HCT116 (cell line): ENCODE measurements around the gene NDUFAF5. TPM values are rescaled to one million over a fixed set of nuclear protein-coding genes. Genes with fewer than 3 reads are reported as not detected.

Experiments
- ATAC-seq: fragments of 200-7000 bp; cut with Tn5 transposase; 2 replicates; pipeline ENCODE4 v1.9.1; 2020; ENCODE audit warnings: mild to moderate bottlenecking, moderate library complexity
- BruUV-seq: library from RNA; stranded (reverse); fragments of 400-500 nt; replicated peaks from 2 replicates; lab custom pipeline; 2021; lab: Mats Ljungman, UMichigan
- CTCF ChIA-PET: fragments of 300-600 bp; sonication (Branson Sonifier 250); formaldehyde crosslinking; loops from one replicate; lab custom pipeline; 2021; ENCODE audit warnings: antibody characterized with exemption; lab: Charles Lee
- POLR2A ChIA-PET: fragments of 300-600, 350-600 bp; sonication (Branson Sonifier 250); formaldehyde crosslinking; loops from one replicate; lab custom pipeline; 2021; ENCODE audit warnings: antibody characterized with exemption; lab: Charles Lee
- RAD21 ChIA-PET, 2 experiments: fragments of 300-600 bp; sonication (Branson Sonifier 250); formaldehyde crosslinking; loops; one replicate each; lab custom pipeline; 2023; ENCODE audit warnings: low total read pairs in 2 of 2; ENCODE audit not compliant: uncharacterized antibody in 2 of 2, unreplicated experiment in 2 of 2, low non-redundant PET in 1 of 2; lab: Charles Lee
- DNase-seq: peaks from one replicate; pipeline ENCODE4 v3.0.0-alpha.2; 2010; ENCODE audit warnings: low read depth, low spot score
- H2AFZ ChIP-seq: fragments of 200-600 bp; shearing (Covaris generic), sonication (generic); 2 replicates; pipeline ENCODE4 v1.6.1; 2017; ENCODE audit warnings: low read depth, mixed run types, mixed read lengths, antibody characterized with exemption, low read length; ENCODE audit not compliant: poor library complexity, severe bottlenecking
- H3K27ac ChIP-seq: 2 replicates; pipeline ENCODE4 v1.5.1; 2012; ENCODE audit warnings: low read depth, low read length
- H3K27me3 ChIP-seq: fragments of 200-600 bp; sonication (generic); 2 replicates; pipeline ENCODE4 v1.6.1; 2016; ENCODE audit warnings: mixed run types, low read length, mixed read lengths; ENCODE audit not compliant: insufficient read depth
- H3K36me3 ChIP-seq, 2 experiments: fragments of 200-500 bp in 1 of 2; fragments of 200-600 bp in 1 of 2; sonication (Bioruptor generic) in 1 of 2; sonication (generic) in 1 of 2; 2 replicates each; pipeline versions ENCODE4 v1.5.1 to v1.6.1; 2014 to 2016; ENCODE audit warnings: low read length in 2 of 2, inconsistent platforms in 1 of 2, mixed read lengths in 1 of 2, mixed run types in 1 of 2; ENCODE audit not compliant: insufficient read depth in 2 of 2, control insufficient read depth in 1 of 2
- H3K4me1 ChIP-seq, 2 experiments: fragments of 200-600 bp in 1 of 2; sonication (generic) in 1 of 2; 2 replicates each; pipeline versions ENCODE4 v1.5.1 to v1.6.1; 2012 to 2017; ENCODE audit warnings: low read length in 2 of 2, inconsistent platforms in 1 of 2, mild to moderate bottlenecking in 1 of 2, mixed read lengths in 1 of 2, mixed run types in 1 of 2, moderate library complexity in 1 of 2; ENCODE audit not compliant: insufficient read depth in 2 of 2, control insufficient read depth in 1 of 2
- H3K4me2 ChIP-seq: fragments of 200-600 bp; sonication (generic); 2 replicates; pipeline ENCODE4 v1.6.1; 2017; ENCODE audit warnings: mixed run types, low read length, mixed read lengths
- H3K4me3 ChIP-seq, 2 experiments: fragments of 200-600 bp in 1 of 2; sonication (generic) in 1 of 2; replicated peaks in 1 of 2; 2 replicates each; pipeline ENCODE4 v1.5.1; 2011 to 2016; ENCODE audit warnings: low read length in 2 of 2, control low read depth in 1 of 2, low read depth in 1 of 2, mild to moderate bottlenecking in 1 of 2, mixed read lengths in 1 of 2, mixed run types in 1 of 2
- H3K79me2 ChIP-seq: fragments of 200-600 bp; sonication (generic); 2 replicates; pipeline ENCODE4 v1.6.1; 2017; ENCODE audit warnings: mild to moderate bottlenecking, mixed run types, low read length, moderate library complexity, mixed read lengths; ENCODE audit not compliant: insufficient read depth
- H3K9ac ChIP-seq: fragments of 200-600 bp; sonication (generic); 2 replicates; pipeline ENCODE4 v1.6.1; 2016; ENCODE audit warnings: low read length, mixed read lengths
- H3K9me2 ChIP-seq: fragments of 200-600 bp; sonication (generic), shearing (Covaris generic); 2 replicates; pipeline ENCODE4 v1.6.1; 2017; ENCODE audit warnings: mixed run types, mild to moderate bottlenecking, moderate library complexity; ENCODE audit not compliant: insufficient read depth
- H3K9me3 ChIP-seq, 2 experiments: fragments of 200-500 bp in 1 of 2; fragments of 200-600 bp in 1 of 2; sonication (Bioruptor generic) in 1 of 2; sonication (generic) in 1 of 2; 2 replicates each; pipeline ENCODE4 v1.6.1; 2014 to 2017; ENCODE audit warnings: low read length in 2 of 2, mixed read lengths in 2 of 2, inconsistent platforms in 1 of 2, low read depth in 1 of 2, mild to moderate bottlenecking in 1 of 2, mixed run types in 1 of 2, moderate library complexity in 1 of 2; ENCODE audit not compliant: control insufficient read depth in 1 of 2, insufficient read depth in 1 of 2
- H4K20me1 ChIP-seq: fragments of 200-600 bp; sonication (generic), shearing (Covaris generic); 2 replicates; pipeline ENCODE4 v1.6.1; 2017; ENCODE audit warnings: mixed run types, mild to moderate bottlenecking, moderate library complexity; ENCODE audit not compliant: insufficient read depth
- CBX3 ChIP-seq: IDR thresholded peaks from 2 replicates; pipeline ENCODE4 v1.6.1; 2012; ENCODE audit warnings: low read depth
- CEBPB ChIP-seq: IDR thresholded peaks from 2 replicates; pipeline ENCODE4 v1.6.1; 2012; ENCODE audit warnings: low read depth
- CTCF ChIP-seq, 3 experiments: fragments of 200-600 bp in 1 of 3; sonication (generic) in 1 of 3; IDR thresholded peaks in 2 of 3; conservative IDR thresholded peaks in 1 of 3; 2 replicates each; pipeline ENCODE4 v1.5.1; 2012 to 2017; ENCODE audit warnings: low read depth in 2 of 3, low read length in 2 of 3, antibody characterized with exemption in 1 of 3, borderline replicate concordance in 1 of 3, control low read depth in 1 of 3, mild to moderate bottlenecking in 1 of 3, mixed read lengths in 1 of 3, mixed run types in 1 of 3, moderate library complexity in 1 of 3; ENCODE audit not compliant: insufficient read depth in 1 of 3
- EGR1 ChIP-seq: IDR thresholded peaks from 2 replicates; pipeline ENCODE4 v1.6.1; 2012; ENCODE audit warnings: low read depth
- ELF1 ChIP-seq: IDR thresholded peaks from 2 replicates; pipeline ENCODE4 v1.6.1; 2012; ENCODE audit warnings: low read depth, borderline replicate concordance
- EZH2 ChIP-seq: fragments of 200-600 bp; sonication (generic); IDR thresholded peaks from 2 replicates; pipeline ENCODE4 v1.6.1; 2017; ENCODE audit warnings: antibody characterized with exemption, mixed run types
- EZH2phosphoT487 ChIP-seq: fragments of 200-600 bp; IDR thresholded peaks from 2 replicates; pipeline ENCODE4 v1.6.1; 2018; ENCODE audit warnings: antibody characterized with exemption, borderline replicate concordance
- FOSL1 ChIP-seq: IDR thresholded peaks from 2 replicates; pipeline ENCODE4 v1.6.1; 2012; ENCODE audit warnings: low read depth
- JUND ChIP-seq: IDR thresholded peaks from 2 replicates; pipeline ENCODE4 v1.6.1; 2012
- MAX ChIP-seq: IDR thresholded peaks from 2 replicates; pipeline ENCODE4 v1.6.1; 2012
- POLR2AphosphoS5 ChIP-seq: IDR thresholded peaks from 2 replicates; pipeline ENCODE4 v1.6.1; 2011; ENCODE audit warnings: mild to moderate bottlenecking, low read depth, low read length, moderate library complexity
- RAD21 ChIP-seq: IDR thresholded peaks from 2 replicates; pipeline ENCODE4 v1.6.1; 2012; ENCODE audit warnings: low read depth, mild to moderate bottlenecking
- REST ChIP-seq: IDR thresholded peaks from 2 replicates; pipeline ENCODE4 v1.6.1; 2012; ENCODE audit warnings: low read depth
- SIN3A ChIP-seq: IDR thresholded peaks from 2 replicates; pipeline ENCODE4 v1.6.1; 2012; ENCODE audit warnings: low read depth
- SP1 ChIP-seq: IDR thresholded peaks from 2 replicates; pipeline ENCODE4 v1.6.1; 2012; ENCODE audit warnings: low read depth
- TCF7L2 ChIP-seq: IDR thresholded peaks from 2 replicates; pipeline ENCODE4 v1.7.0; 2011; ENCODE audit warnings: borderline replicate concordance, inconsistent platforms; ENCODE audit not compliant: insufficient read depth, insufficient read length; ENCODE audit errors: extremely low read depth
- YY1 ChIP-seq: IDR thresholded peaks from 2 replicates; pipeline ENCODE4 v1.6.1; 2011; ENCODE audit warnings: low read length, low read depth, moderate library complexity, mild to moderate bottlenecking; ENCODE audit not compliant: insufficient replicate concordance; ENCODE audit errors: extremely low read depth
- ZFX ChIP-seq: fragments of 450-650 bp; IDR thresholded peaks from 2 replicates; pipeline ENCODE4 v1.6.1; 2017
- ZNF274 ChIP-seq: fragments of 200-500 bp; sonication (Bioruptor generic); IDR thresholded peaks from 2 replicates; pipeline ENCODE4 v1.6.1; 2014; ENCODE audit warnings: mild to moderate bottlenecking, low read depth, low read length, inconsistent platforms
- intact Hi-C: fragments of 100-400 bp; cut with micrococcal nuclease; formaldehyde crosslinking; loops from 2 replicates; pipeline ENCODE4 v1.10.0; 2022
- total RNA-seq: library from RNA; stranded (reverse); gene quantifications from one replicate; pipeline ENCODE4 v1.2.1, GENCODE V29; 2021; ENCODE audit not compliant: unreplicated experiment

Gene NDUFAF5
- total RNA-seq, 1 experiment from 2014 or later, result 30.8 TPM

GRCh38 chr20:13800728-13801134 lies 15.9 kb downstream of the NDUFAF5 start:
- Histone ChIP-seq H3K27me3 (no peaks in the 10 kb centered on the region), H3K36me3 (peaks cover 53 to 59% of the 10 kb centered on the region in 2 experiments), H3K9me2 (no peaks in the 10 kb centered on the region), H2AFZ (no peak overlapping the region), H3K4me3 (no peak overlapping the region), H4K20me1 (peaks cover 6% of the 10 kb centered on the region; the same call in 1 of the 2 replicates), H3K79me2 (peaks cover 5% of the 10 kb centered on the region; the same call in 1 of the 2 replicates), H3K9ac (no peak overlapping the region), H3K4me1 (0 out of 4 replicates have a peak, but pooled peaks cover 0 to 4% of the 10 kb centered on the region in 2 experiments), H3K9me3 (no peaks in the 10 kb centered on the region), H3K27ac (peak overlapping the region; percentile 16; the same call in 1 of the 2 replicates), H3K4me2 (no peak overlapping the region)
- DNase-seq (no peak), ATAC-seq (peak; percentile 72)
- CTCF ChIA-PET, result interaction anchor here (0.7 to 1.1 kb wide), 2 partner anchors 13 to 18 kb away, joined by 3 read pairs; no protein-coding TSS in a partner anchor
- RAD21 ChIA-PET, result no interaction called here
- intact Hi-C loops, result no loop called here
- POLR2A ChIA-PET, result no interaction called here
- TF ChIP-seq RAD21 (no peak), TCF7L2 (no peak), SIN3A (no peak), EZH2 (no peak), FOSL1 (no peak), REST (no peak), EGR1 (no peak), ZNF274 (no peak), MAX (no peak), SP1 (no peak), CBX3 (no peak), ELF1 (no peak), JUND (no peak), YY1 (no peak), CEBPB (no peak), ZFX (no peak), CTCF (IDR thresholded peaks at IDR 0.05 in 2 of 3, conservative IDR thresholded peaks at IDR 0.05 in 1 of 3; ENCODE audit: borderline replicate concordance in 1 of 3, insufficient read depth in 1 of 3, low read depth in 2 of 3, low read length in 2 of 3) (no peak), POLR2AphosphoS5 (no peak), EZH2phosphoT487 (no peak)
- no TSS peak for BruUV-seq
